ENCODE measurements around the gene ATP13A1. TPM values are rescaled to one million over a fixed set of nuclear protein-coding genes. Genes with fewer than 3 reads are reported as not detected.

The ATP13A1 gene
- total RNA-seq, 4 donors from 2014 or later, result 90.5 to 196 (median 171) TPM

DNA sequence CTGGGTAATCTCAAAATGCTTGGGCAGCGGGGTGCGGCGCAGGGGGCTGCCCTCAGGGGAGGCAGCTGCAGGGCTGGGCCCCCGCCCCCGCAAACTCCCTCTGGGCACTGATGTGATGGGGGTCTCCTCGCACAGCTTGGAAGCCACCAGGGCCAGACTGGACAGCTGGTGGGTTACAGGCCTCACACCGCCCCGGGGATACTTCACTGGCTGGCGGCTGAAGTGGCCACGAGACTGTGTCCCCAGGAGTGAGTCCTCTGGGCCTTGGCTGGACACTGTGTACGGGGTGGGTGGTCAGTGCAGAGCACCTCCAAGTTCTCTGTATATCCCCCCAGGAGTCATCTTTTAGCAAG lies 33.4 kb downstream of the ATP13A1 start:
- WGBS, result 93% methylated on average over 3 of the region's 11 CpGs

DNA sequence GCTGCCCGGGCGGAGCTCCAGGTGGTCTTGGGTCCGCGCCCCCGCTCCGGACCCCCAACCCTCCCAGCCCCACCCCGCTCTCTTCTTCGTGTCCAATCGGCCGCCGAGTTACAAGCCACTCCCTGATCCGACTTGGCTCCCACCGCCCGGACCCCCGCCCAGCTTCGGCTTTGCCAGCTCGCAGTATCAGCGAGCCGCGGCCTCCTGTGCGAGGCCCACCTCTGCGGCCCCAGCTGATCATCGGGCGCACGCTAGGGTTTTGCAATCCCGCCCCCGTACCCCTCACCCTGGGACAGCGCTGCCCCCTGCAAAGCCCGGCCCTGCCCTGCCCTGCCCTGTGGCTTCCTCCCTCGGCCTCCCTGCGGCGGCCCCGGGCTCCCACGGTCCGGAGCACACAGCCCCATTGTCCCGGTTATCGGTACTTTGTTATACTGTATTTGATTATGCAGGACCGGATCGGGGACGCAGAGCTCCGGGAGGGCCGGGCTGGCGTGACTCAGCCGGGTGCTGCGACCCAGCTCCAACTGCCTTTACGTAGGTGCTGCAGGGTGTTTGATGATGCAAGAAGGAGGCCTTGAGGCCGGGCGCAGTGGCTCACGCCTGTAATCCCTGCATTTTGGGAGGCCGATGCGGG lies 34.9 kb downstream of the ATP13A1 start:
- DNase-seq (ENCODE audit: low spot score in 2 of 2), result no peak
- Histone ChIP-seq H3K4me3 (peak overlapping the region; percentile 63), H3K9me3 (no peaks in the 10 kb centered on the region), H3K27me3 (no peaks in the 10 kb centered on the region), H3K36me3 (peaks cover 20% of the 10 kb centered on the region), H3K4me1 (peaks cover 19% of the 10 kb centered on the region), H3K27ac (peak overlapping the region; percentile 80)
- 25% methylated on average over 17 of the region's 51 CpGs for WGBS
- TF ChIP-seq POLR2AphosphoS5 (IDR thresholded peaks at IDR 0.05) (peak in 2 of 3 donors; percentile 14 to 32), EP300 (IDR thresholded peaks at IDR 0.05) (no peak)

More for the DNA sequence above, 33.4 kb downstream of the ATP13A1 start:
- Histone ChIP-seq H3K4me3 (no peak overlapping the region), H3K36me3 (peaks cover 26% of the 10 kb centered on the region), H3K4me1 (peaks cover 19% of the 10 kb centered on the region), H3K27ac (no peak overlapping the region), H3K9me3 (no peaks in the 10 kb centered on the region), H3K27me3 (no peaks in the 10 kb centered on the region)
- no peak for DNase-seq (ENCODE audit: low spot score in 2 of 2)
- TF ChIP-seq EP300 (IDR thresholded peaks at IDR 0.05) (no peak), POLR2A (IDR thresholded peaks at IDR 0.05) (no peak), POLR2AphosphoS5 (IDR thresholded peaks at IDR 0.05) (no peak)
- TF ChIP-seq, protein P1, sequence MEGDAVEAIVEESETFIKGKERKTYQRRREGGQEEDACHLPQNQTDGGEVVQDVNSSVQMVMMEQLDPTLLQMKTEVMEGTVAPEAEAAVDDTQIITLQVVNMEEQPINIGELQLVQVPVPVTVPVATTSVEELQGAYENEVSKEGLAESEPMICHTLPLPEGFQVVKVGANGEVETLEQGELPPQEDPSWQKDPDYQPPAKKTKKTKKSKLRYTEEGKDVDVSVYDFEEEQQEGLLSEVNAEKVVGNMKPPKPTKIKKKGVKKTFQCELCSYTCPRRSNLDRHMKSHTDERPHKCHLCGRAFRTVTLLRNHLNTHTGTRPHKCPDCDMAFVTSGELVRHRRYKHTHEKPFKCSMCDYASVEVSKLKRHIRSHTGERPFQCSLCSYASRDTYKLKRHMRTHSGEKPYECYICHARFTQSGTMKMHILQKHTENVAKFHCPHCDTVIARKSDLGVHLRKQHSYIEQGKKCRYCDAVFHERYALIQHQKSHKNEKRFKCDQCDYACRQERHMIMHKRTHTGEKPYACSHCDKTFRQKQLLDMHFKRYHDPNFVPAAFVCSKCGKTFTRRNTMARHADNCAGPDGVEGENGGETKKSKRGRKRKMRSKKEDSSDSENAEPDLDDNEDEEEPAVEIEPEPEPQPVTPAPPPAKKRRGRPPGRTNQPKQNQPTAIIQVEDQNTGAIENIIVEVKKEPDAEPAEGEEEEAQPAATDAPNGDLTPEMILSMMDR (IDR thresholded peaks at IDR 0.05), result no peak

DNA sequence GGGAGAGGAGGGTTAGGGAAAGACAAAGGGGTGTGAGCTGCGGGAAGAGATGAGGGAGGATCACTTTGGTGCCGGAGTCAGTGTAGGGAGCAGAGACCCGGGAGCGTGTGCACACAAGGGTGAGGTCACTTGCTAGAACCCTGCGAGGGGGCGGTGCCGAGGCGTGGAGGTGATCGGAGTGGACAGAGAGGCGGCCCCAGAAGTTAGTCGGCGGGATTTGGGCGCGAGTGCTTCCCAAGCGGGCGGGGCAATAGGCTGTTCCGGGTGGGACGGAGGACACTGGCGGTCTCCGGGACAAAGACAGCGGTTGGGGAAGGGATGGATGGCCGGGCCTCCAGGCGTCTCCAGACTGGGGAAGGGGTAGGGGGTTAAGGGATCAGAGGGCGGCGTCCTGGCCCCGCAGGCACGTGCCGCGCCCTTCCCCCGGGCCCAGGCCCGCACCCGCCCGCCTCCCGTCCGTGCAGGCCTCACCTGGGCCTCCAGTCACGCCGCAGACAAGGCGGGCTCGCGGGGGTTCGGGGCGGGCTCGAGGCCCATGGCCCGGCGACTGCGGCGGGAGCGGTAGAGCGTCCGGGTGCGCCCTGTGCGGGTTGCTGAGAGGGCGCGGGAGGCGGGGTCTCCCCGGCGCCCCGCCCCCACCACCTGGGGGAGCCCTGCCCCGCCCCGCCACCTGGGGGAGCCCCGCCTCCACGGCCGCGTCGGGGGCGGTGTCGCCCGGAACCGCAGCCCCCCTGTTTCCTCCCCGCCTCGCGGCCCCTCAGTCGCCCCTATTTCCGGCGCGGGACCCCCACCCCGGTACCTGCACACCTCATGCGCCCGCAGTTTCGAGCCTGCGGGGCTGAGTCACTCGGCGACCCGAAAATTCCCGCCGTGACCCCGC lies 35.6 kb downstream of the ATP13A1 start, which contains the start of gene LPAR2:
Gene LPAR2, minus strand, starts transcription at position 600 of the 880 bp plus-strand sequence. CDS start 945 bp downstream, outside the sequence.
- 1% methylated on average over 47 of the region's 87 CpGs for WGBS
- no peak for DNase-seq (ENCODE audit: low spot score in 2 of 2)
- H3K9me3 ChIP-seq, result no peaks in the 10 kb centered on the region
- H3K4me1 ChIP-seq, result peaks cover 19% of the 10 kb centered on the region
- no peak for TF ChIP-seq POLR2A (IDR thresholded peaks at IDR 0.05)
- TF ChIP-seq, protein P1 (IDR thresholded peaks at IDR 0.05), result no peak
- no peak for TF ChIP-seq EP300 (IDR thresholded peaks at IDR 0.05)
- no peak for TF ChIP-seq POLR2AphosphoS5 (IDR thresholded peaks at IDR 0.05)
- H3K36me3 ChIP-seq, result peaks cover 15% of the 10 kb centered on the region
- H3K27me3 ChIP-seq, result no peaks in the 10 kb centered on the region
- peak within 1 kb of the TSS; percentile 80 for H3K27ac ChIP-seq
- peak within 1 kb of the TSS; percentile 63 for H3K4me3 ChIP-seq

DNA sequence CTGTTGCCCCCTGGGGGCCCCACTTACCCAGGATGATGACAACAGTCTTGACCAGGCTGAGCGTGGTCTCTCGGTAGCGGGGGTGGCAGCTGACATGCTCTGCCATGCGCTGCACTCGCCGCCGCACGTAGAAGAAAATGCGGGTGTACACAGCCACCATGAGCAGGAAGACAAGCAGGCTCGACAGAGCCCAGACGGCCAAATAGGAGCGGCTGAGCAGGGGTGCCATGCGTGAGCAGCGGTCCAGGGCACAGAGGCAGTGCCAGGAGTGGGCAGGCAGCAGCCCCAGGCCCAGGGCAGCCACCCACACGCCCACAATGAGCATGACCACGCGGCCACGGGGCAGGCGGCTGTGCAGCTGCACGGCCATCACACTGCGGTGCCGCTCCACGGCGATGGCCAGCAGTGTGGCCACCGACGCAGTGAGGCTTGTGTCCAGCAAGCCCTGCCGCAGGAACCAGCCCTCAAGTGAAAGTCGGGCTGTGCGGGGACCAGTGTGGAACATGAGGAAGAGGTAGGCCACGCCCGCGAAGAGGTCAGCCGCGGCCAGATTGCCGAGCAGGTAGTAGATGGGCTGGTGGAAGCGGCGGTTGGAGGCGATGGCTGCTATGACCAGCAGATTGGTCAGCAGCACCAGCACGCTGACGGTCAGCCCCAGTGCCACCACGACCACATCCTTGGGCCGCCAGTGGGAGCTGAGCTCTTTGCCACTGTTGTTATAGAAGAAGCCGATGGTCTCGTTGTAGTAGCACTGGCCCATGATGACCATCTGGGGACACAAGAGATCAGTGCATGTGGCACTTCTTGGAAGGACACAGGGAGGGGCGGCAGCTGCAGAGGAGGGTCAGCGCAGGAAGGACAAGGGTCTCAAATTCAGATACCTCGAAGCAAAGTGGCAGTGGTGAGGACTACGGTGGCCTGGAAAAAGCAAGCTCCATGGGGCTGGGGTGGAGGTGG lies 36.7 kb downstream of the ATP13A1 start:
- TF ChIP-seq, protein P1 (IDR thresholded peaks at IDR 0.05), result no peak
- TF ChIP-seq POLR2AphosphoS5 (IDR thresholded peaks at IDR 0.05), result no peak
- no peak for TF ChIP-seq EP300 (IDR thresholded peaks at IDR 0.05)
- no peak for TF ChIP-seq POLR2A (IDR thresholded peaks at IDR 0.05)
- H3K4me1 ChIP-seq, result peaks cover 19% of the 10 kb centered on the region
- peaks cover 15% of the 10 kb centered on the region for H3K36me3 ChIP-seq
- no peaks in the 10 kb centered on the region for H3K27me3 ChIP-seq
- H3K27ac ChIP-seq, result no peak overlapping the region
- H3K4me3 ChIP-seq, result peak overlapping the region; percentile 63
- H3K9me3 ChIP-seq, result no peaks in the 10 kb centered on the region
- 93% methylated on average over 27 of the region's 48 CpGs for WGBS
- no peak for DNase-seq (ENCODE audit: low spot score in 2 of 2)

DNA sequence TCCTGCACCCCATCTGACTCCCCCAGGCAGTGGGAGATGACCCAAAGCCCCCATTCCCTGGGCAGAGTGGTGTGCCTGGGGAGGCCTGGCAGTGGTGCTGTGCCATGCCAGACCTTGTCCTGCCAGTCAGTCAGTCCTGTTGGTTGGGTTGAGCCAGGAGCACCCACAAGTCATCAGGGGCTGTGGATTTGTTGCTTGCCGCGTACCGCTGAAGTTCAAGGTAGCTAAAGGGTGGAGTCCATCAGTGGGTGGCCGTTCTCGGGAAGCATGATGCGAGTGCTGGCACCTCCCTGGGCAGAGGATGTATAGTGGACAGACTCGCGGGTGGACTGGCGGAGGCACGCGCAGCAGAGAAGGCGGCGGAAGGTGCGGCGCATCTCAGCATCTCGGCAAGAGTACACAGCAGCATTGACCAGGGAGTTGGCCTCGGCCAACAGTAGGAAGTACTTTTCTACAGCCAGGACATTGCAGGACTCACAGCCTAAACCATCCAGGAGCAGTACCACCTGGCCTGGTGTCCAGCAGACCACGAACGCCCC lies 39.4 kb downstream of the ATP13A1 start:
- no peak for TF ChIP-seq EP300 (IDR thresholded peaks at IDR 0.05)
- TF ChIP-seq, protein P1 (IDR thresholded peaks at IDR 0.05), result no peak
- no peak for TF ChIP-seq POLR2AphosphoS5 (IDR thresholded peaks at IDR 0.05)
- no peak for TF ChIP-seq POLR2A (IDR thresholded peaks at IDR 0.05)
- no peak overlapping the region for H3K27ac ChIP-seq
- WGBS, result 93% methylated on average over 18 of the region's 19 CpGs
- H3K9me3 ChIP-seq, result no peaks in the 10 kb centered on the region
- H3K4me3 ChIP-seq, result no peak overlapping the region
- DNase-seq (ENCODE audit: low spot score in 2 of 2), result no peak
- peaks cover 8% of the 10 kb centered on the region for H3K36me3 ChIP-seq
- peaks cover 23% of the 10 kb centered on the region for H3K4me1 ChIP-seq
- H3K27me3 ChIP-seq, result no peaks in the 10 kb centered on the region
